Activated CD8-positive, alpha-beta memory T cell treated with anti-CD3 and anti-CD28 coated beads, Interleukin-2, amount 50 U/mL, for 48 hours (primary cell): ENCODE data around the gene CNGA1.
A peak's percentile ranks its signal among the peaks of the same experiment; 100 is the strongest.

Source experiments
- DNase-seq: peaks from one replicate; pipeline ENCODE4 v3.0.0-alpha.2; 2020

Gene CNGA1

DNA sequence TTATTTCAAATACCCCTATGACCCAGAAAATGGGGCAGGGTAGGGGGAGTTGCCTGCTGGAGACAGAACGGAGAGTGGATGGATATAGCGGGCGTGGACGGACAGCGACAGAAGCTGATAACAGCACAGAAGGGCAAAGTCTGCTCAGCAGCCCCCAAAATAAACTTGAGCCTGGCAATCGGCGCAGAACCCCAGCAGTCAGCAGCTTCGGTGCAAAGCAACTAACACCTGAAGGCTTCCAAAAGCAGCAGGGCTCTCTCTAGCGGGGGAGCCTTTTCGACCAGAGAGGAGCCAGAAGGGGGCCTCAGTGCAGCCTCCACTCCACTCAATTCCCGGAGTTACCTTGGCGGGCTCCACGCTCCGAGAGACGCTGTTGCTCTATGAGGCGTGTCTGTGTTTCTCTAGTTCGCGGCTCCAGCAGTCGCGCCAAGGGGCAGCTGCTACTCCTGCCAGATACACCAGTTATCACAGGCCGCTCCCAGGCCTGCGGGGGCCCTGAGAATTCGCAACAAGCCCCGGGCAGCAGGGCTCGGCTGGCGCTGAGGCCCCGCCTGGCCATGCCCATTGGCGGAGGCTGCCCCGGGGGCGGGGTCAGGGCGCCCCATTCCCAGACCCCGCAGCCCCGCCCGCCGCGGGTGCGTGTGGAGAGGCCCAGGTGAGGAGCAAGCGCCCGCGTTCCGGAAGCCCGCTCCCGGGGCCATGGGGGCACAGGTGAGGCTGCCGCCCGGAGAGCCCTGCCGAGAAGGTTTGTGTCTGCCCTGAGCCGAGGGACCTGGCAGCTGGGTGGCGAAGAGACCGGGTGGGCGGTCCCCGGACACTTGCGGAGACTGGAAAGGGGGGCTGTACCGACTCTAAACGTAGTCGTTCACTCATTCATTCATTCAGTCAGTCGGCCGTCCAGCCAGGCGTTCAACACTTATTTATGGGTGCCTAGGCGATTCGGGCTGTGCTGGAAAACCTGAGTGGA, at the start of gene CNGA1, which contains the start of gene NIPAL1:
Gene CNGA1 (minus strand): TSS at position 541 of the 967 bp plus-strand sequence. CDS start 63,992 bp downstream, outside the sequence.
Gene NIPAL1 (plus strand): TSS at position 632 of the 967 bp plus-strand sequence. CDS start 68 bp downstream, at position 700.
- DNase-seq, result peak; percentile 85

DNA sequence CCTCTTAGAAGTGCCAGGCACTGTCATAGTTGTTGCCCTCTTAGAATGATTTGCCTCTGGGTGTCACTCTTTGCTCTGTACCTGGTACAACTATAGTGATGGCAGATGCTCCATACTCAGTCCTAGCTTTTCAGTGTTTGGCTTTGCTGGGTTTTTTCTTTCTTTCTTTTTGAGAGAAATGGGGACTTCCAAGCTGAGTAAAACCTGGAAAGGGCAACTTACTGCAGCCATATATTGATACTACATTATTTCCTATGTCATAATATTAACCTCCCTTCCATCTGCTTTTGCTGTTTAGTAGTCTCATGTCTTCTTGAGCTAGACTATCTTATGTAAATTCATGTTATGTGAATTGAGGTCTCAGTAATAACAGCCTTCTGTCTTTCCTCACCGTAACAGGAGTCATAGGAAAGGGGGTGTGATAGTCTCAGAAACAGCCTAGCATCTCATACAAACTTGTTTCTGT, 49.1 kb upstream of the CNGA1 start:
- no peak for DNase-seq

DNA sequence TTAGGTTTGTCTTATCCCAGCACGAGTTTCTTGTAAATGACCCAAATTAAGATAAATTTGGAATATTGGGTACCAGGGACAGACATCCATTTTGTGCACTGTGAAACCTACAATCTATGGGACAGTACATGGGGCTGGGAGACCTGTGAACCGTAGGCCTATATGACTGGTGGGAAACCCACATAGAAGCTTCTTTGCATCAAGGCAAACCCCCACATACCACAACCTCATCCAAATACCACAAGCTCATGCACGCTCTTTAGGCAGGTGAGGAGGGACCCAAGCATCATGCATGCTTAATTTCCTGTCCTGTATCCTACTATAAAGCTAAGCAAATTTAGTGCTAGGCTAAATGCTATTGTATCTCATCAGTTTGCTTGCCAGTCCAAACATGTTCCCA, 47.9 kb upstream of the CNGA1 start:
- DNase-seq, result no peak

DNA sequence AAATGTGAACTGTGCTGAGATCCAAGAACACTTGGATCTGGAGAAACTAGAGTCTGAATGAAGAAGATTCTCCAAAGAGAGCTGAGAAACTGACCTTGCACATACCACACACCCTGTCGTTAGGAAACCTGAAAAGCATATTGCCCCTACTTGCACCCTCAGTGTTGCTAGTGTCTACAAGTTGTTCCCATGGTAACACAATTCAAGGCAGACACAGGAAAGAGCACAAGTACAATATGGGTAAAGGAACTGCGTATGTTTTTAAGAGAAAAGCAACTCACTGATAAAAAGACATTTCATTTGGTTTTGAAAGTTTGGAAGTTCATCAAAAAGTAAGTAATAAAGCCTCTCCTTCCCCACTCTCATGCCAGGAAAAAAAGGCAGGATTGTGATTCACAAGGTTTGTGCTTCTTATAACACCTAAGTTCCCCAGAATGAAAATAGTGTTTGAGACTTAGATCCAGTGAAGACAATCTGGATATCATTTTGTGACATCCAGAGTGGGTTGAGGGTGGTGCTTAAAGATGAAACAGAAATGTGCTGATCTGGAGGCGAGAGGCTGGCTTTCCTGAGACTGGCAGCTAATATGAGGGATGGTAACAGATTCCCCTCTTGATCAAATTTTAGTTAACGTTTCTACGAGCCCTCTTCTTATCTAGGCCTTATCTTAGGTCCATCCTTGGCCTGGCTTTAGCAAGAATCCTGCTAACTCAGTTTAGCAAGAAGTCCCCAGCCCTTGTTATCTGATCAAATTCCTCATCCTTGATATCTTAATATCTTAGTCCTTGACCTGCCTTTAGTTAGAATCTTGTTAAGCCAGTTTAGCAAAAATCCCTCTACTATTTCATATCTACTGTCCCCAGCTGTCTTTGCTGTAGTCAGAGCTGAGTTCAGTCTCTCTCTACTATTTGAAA, 42.4 kb upstream of the CNGA1 start:
- no peak for DNase-seq

DNA sequence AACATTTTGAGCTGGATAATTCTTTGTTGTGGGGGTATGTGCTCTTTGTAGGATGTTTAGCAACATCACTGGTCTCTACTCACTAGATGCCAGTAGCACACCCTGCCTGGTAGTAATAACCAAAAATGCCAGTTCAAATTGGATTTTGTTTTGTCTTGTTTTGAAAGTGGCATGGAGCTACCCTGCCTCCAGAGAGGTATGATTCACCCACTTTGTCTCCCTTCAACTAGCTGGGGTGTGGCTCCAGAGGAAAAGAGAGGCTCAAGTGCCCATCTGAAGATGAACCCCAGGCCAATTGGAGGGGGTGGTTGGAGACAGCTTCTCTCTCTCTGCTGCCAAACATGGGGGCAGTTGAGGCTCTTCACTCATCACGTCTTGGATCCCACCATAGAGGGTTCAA, 34.6 kb upstream of the CNGA1 start:
- DNase-seq, result no peak

DNA sequence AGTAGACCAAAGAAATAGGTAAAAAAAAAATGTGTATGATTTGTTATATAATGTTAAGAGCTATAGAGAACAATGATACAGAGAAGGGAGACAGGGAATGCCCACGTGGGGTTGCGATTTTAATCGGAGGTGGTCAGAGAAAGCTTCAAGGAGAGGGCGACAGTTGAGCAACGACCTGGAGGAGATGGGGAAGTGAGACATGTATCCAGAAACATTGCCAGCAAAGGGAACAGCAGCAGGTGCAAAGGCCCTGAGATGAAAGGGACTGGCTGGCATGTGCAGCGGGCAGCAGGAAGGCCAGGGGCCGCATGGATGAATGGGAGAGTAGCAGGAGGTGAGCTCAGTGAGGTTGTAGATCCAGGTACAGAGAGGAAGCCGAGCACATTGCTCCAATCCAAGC, 33.0 kb upstream of the CNGA1 start:
- no peak for DNase-seq

DNA sequence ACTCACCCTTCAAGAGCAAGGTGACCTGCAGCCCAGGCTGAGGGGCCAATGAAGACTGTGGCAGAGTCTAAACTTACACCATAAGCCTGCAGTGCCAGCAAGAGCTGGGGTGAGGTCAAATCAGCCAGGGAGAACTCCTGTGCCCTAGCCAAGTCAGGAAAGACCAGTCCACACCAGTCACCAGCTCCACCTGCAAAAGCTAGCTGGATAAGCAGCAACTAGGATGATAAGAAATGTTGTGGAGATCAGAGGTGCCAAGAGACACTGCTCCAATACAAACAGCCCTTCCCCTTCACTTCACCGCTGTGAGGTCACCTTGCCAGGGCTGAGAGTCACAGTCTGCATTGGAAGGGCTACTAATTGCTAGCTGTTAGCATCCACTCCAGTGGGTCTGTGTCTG, 31.4 kb upstream of the CNGA1 start:
- no peak for DNase-seq

DNA sequence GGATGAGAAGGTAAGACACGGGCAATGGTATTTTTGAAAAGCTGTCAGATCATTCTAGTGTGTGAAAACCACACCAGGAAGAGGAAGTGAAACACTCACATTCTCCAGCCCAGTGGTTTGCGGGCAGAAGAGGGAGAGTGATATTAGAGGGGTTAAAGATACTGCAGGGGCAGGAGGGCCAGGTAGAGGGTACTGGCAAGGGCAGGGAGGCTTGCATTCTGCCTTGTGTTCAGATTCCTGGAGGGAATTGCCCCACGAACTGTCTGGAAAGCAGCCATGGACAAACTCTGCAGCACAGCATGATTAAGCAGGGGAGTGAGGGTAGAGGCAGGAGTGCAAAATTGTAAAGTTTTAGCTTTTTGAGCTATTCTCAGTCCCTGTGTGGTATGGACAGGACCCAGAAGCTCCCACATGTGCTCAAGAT, 31.0 kb upstream of the CNGA1 start:
- peak; percentile 87 for DNase-seq

DNA sequence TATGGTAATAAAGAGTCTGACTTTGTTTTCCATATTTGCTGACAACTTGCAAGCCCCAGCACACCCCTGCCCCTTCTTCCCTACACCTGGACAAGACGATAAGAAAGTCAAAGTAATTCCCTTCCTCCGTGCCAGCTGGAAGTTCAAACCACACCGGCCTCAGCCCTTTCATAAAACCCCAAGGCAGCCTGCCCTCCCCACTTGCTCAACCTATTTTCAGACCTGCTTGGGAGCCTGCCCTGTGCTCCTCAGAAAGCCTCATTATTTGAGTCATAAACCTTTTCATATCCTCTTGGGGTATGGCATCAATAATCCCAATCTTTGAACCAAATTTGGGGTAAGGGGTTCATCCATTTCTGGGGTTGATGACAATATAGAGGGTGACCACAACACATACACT, 29.6 kb upstream of the CNGA1 start:
- DNase-seq, result no peak

DNA sequence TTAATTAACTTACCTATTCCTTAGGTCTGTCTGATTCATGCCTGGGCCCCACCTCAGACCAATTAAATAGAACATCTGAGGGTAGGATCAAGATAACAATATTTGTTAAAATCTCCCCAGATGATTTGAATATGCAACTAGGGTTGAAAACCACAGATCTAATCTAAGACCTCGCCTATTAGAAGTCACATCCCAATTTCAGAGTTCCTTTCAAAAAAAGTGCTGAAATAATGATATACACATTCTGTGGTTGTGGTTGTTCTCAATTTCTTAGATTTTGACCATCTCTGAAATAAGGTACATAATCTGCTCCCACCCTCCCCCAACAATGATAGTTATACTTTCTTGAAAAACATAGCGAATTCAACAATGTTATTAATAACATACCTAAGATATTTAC, 27.8 kb upstream of the CNGA1 start:
- DNase-seq, result no peak

DNA sequence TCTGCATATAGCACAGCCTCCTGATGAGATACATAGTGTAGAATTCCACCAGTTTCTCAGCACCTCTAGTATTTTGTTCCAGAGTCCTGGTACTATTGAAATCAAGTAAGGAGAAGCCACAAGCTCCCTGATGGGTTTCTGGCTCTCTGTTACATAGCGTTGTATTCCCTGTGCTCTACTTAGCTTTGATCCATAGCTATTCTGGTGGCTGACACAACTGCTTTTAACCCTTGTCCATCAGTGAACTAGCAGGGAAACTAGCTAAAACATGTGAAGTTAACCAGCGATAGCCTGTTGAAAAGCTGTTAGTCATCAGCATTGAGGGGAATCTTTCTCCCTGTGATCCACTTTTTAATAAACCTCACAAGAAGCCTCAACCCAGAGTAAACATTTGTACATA, 27.0 kb upstream of the CNGA1 start:
- DNase-seq, result no peak

DNA sequence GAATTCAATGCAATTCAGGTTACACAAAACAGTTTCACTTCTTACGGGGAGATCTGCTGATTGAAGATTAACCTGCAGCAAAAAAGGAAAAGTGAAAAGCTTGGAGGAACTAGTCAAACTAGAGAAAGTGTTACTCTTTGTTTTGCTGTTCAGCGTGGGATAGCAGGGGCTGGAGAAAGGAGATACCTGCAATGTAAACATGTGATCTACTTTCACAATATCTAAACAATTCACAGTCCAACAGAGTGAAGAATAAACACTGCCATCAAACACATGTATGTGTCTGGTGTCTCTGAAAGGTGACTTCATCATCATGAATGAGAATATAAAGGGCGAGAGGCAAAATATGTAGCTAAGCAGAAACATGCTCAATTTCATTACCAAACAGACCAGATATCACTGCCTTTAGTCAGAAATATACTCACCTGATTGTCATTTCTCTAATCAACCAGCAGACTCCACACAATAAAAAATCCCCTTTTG, 26.5 kb upstream of the CNGA1 start:
- no peak for DNase-seq

DNA sequence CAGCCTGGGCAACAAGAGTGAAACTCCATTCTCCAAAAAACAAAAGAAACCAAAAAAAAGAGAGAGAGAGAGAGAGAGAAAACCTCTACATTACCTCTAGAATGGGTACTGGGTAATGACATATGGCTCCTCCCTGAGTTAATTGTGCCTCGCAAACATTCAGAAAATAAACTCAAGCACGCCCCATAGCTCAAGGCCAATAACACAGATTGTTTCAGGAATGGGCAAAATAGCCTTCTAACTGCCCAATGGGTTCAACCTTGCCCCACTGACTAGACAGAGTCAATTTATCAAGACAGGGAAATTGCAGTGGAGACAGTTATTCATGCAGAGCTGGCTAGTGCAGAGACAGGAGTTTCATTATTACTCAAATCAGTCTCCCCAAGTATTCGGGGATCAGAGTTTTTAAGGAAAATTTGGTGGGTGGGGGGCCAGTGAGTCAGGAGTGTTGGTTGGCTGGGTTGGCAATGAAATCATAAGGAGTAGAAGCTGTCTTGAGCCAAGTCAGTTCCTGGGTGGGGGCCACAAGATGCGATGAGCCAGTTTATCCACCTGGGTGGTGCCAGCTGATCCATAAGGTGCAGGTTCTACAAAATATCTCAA, 25.2 kb upstream of the CNGA1 start:
- no peak for DNase-seq

DNA sequence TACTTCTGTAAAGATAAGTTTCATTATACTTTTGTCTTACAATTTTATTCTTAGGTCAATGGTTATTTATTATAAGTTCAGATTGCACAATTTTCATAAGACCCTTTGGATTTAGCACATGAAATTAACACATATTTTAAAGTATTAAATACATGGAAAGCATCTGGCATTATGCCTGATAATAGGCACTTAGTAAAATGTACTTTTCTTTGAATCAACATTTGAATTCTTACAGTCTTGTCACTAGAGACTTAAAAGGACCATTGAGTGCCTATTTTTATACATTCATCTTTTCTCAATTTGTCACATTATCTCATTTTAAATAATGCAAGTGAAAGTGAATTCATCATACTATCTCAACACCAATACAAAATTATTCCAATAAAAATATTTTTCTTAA, 23.1 kb upstream of the CNGA1 start:
- DNase-seq, result no peak

DNA sequence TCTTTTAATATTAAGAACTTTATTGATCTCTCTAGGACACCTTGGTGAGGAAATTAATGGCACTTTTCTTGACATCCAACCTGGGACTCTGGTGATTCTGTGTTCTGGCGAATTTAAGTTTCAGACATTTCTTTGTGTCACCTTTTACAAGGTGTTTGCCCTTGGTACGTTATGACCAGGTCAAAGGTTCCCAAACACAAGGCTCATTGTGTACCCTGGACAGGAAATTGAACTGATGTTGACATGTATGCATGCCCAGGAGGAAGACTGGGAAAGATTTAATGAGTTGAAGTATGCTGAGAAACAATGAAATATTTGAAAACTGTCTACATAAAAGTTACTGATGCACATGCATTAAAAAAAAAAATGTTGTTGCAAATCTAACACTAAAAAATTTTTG, 22.2 kb upstream of the CNGA1 start:
- DNase-seq, result no peak

DNA sequence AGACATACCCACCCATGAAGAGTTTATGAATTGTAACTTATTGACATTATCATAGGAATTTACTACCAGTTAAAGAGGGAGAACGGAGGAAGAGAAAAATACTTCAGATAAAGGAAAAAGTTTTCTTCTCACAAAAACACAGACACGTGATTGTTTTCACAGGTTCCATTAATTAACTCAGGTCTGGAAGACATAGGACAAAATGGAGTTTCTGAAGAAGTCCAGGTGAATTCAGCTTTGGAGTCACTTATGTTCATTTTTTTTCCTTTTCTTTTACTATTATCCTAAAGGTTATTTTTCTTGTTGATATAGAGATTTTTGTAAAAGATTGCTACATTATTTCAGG, 20.6 kb upstream of the CNGA1 start:
- DNase-seq, result no peak

DNA sequence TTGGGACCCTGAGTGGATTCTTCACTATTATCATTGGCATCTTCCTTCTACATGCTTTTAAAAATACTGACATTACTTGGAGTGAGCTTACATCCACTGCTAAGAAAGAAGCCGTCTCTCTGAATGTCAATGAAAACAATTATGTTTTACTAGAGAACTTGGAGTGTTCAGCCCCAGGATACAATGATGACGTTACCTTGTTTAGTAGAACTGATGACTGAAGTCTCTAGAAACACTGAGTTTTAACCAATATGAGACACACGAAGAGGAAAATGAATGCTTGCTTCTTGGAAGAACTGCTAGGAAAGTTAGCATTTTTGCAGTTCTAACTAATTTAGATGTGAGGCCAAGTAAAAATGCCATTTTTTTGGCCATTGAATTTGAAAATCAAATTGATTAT, 19.5 kb upstream of the CNGA1 start:
- no peak for DNase-seq

DNA sequence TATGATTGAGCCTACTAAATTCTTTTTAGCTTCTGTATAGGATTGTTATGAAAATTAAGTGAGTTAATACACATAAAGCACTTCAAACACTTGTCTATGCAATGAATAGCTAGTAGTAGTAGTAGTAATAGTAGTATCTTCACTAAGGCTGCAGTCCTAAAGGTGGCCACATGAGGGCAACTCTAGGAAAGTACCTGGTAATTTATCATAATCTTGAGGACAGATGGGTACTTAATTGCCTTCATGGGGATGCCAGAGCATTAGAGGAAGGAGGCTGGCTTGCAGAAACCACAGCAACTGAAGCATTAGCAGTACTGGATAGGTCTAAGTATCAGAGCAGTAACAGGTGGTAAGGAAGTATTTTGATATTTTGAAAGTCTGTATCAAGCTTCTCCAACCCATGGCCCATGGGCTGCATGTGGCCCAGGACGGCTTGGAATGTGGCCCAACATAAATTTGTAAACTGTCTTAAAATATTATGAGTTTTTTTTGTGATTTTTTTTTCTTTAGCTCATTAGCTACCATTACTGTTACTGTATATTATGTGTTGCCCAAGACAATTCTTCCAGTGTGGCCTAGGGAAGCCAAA, 17.4 kb upstream of the CNGA1 start:
- no peak for DNase-seq

DNA sequence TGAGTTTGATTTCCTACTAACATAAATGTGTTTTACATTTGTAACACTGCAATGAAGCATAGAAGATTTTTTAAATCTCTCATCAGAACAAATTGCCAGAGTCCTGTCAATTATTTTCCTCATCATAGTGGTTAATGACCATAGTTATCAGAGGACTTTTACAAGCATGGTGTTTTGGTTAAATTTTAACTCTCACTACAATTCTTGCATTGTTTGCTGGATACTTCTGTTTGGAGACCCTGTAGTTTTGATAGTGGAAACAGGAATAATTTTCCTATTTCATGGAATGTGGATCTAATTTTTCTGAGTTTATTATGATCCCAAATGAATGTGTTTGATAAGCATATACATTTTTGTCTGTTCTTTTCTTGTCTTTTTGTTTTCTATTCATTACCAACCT, 16.9 kb upstream of the CNGA1 start:
- DNase-seq, result no peak

DNA sequence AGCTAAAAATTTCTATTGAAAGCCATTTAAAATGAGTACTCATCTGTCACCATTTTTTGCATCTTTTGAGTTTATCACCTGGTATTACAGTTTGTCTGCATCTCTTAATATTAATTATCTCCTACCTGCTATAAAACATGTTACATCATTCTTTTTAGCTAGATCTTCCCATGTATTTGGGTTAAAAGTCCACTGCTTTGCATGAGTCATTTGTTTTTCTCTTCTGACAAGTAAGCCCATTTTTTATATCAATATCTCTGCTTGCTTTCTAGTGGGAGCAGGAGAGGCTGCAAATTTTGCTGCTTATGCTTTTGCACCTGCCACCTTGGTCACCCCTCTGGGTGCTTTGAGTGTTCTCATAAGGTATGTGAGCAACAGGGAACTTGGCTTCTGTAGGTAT, 16.2 kb upstream of the CNGA1 start:
- DNase-seq, result no peak

DNA sequence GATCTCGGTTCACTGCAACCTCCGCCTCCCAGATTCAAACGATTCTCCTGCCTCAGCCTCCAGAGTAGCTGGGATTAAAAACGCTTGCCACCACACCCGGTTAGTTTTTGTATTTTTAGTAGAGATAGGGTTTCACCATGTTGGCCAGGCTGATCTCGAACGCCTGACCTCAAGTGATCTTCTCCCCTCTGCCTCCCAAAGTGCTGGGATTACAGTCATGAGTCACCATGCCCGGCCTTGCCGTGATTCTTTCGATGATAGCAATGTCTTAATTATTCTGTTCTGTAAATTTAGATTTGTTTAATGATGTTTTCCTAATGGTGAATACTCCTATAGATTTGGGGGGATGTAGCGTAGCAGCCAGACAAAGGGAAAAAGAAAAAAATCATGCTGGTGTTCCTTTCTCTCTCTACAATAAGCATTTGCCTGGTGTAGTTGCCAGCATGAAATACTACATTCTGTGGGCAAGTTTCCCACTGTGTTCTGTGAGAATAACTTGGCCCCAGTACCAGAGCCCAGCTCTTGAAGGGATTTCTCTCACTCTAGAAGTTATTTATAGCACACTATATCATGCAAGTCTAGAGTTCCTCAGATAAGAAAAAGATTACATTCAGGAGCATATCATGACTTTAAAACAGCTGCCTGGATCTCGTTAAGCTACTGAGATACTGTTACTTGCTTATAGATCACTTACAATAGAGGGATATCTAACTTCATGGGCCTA, 15.5 kb upstream of the CNGA1 start:
- DNase-seq, result no peak

DNA sequence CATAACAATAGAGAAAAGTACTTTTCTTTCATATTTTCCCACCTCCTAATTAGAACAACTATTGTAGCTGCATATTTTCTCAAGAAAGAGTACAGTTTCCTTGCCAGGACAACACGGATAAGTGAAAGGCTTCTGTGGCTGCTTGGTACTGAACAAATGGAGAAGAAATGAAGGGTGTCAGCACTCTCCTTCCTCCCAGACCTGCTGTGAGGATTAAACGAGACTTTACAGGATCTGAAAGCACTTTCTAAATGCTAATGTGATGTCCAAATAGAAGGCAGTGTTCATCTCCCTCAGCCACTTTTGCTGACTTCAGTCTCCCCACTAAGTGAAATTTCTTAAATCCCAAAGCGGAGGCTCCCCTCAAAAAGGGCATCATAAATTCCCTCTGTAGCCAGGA, 14.0 kb upstream of the CNGA1 start:
- no peak for DNase-seq
